SU-DHL-6 (cell line): ENCODE measurements around the gene PSMA7.

ENCODE experiments used
- H2AFZ ChIP-seq: fragments of 200-600 bp; sonication (generic); 2 replicates; pipeline ENCODE4 v1.6.1; 2014; ENCODE audit warnings: low read depth, mild to moderate bottlenecking, moderate library complexity, mixed read lengths, antibody characterized with exemption, low read length; ENCODE audit not compliant: severe bottlenecking
- H3F3A ChIP-seq: fragments of 200-600 bp; shearing (Covaris generic); 2 replicates; pipeline ENCODE4 v1.6.0; 2016; ENCODE audit warnings: antibody characterized with exemption, mild to moderate bottlenecking; ENCODE audit not compliant: insufficient read depth
- H3K27ac ChIP-seq: fragments of 200-600 bp; sonication (generic); 2 replicates; pipeline ENCODE4 v1.5.1; 2016; ENCODE audit warnings: low read depth, mild to moderate bottlenecking, low read length, moderate library complexity, mixed read lengths
- H3K27me3 ChIP-seq: fragments of 200-600 bp; sonication (generic), shearing (Covaris generic); 2 replicates; pipeline ENCODE4 v1.6.0; 2014; ENCODE audit warnings: mild to moderate bottlenecking, low read length
- H3K36me3 ChIP-seq: fragments of 200-600 bp; sonication (generic); 2 replicates; pipeline ENCODE4 v1.6.1; 2014; ENCODE audit warnings: mild to moderate bottlenecking, low read length, mixed read lengths
- H3K4me2 ChIP-seq: fragments of 300-600, 200-600 bp; shearing (Covaris generic), sonication (generic); 2 replicates; pipeline ENCODE4 v1.6.0; 2014; ENCODE audit warnings: low read length, low read depth, mild to moderate bottlenecking; ENCODE audit not compliant: poor library complexity, severe bottlenecking
- H3K4me3 ChIP-seq: fragments of 200-600 bp; sonication (generic); 2 replicates; pipeline ENCODE4 v1.5.1; 2014; ENCODE audit warnings: antibody characterized with exemption, low read length, mild to moderate bottlenecking, mixed read lengths; ENCODE audit not compliant: insufficient read depth, poor library complexity, severe bottlenecking
- H3K79me2 ChIP-seq: fragments of 200-600 bp; sonication (generic); 2 replicates; pipeline ENCODE4 v1.6.1; 2014; ENCODE audit warnings: mild to moderate bottlenecking, low read length, moderate library complexity; ENCODE audit not compliant: insufficient read depth
- H3K9ac ChIP-seq: fragments of 200-600 bp; sonication (generic); 2 replicates; pipeline ENCODE4 v1.7.0; 2014; ENCODE audit warnings: mild to moderate bottlenecking, low read length
- H3K9me2 ChIP-seq: fragments of 200-600 bp; sonication (generic); replicated peaks from 2 replicates; pipeline ENCODE4 v1.6.1; 2014; ENCODE audit warnings: low read length; ENCODE audit not compliant: insufficient read depth
- H3K9me3 ChIP-seq: fragments of 200-600 bp; sonication (generic); 2 replicates; pipeline ENCODE4 v1.6.1; 2014; ENCODE audit warnings: low read length, mixed read lengths; ENCODE audit not compliant: insufficient read depth
- H4K20me1 ChIP-seq: fragments of 200-600 bp; sonication (generic); 2 replicates; pipeline ENCODE4 v1.6.1; 2014; ENCODE audit warnings: low read depth, mild to moderate bottlenecking, antibody characterized with exemption, low read length, moderate library complexity, mixed read lengths
- EZH2phosphoT487 ChIP-seq: fragments of 200-600 bp; sonication (generic), shearing (Covaris generic); conservative IDR thresholded peaks from 2 replicates; pipeline ENCODE4 v1.6.1; 2018; ENCODE audit warnings: mild to moderate bottlenecking, antibody characterized with exemption, low read length, moderate library complexity, mixed read lengths
- TF ChIP-seq, protein P1 (sequence below): fragments of 200-600 bp; sonication (generic); IDR thresholded peaks from one replicate; pipeline ENCODE4 v1.5.1; 2017; ENCODE audit warnings: antibody characterized with exemption, mild to moderate bottlenecking, low read length, moderate library complexity; ENCODE audit not compliant: insufficient read depth, poor library complexity, severe bottlenecking

PSMA7 gene

DNA sequence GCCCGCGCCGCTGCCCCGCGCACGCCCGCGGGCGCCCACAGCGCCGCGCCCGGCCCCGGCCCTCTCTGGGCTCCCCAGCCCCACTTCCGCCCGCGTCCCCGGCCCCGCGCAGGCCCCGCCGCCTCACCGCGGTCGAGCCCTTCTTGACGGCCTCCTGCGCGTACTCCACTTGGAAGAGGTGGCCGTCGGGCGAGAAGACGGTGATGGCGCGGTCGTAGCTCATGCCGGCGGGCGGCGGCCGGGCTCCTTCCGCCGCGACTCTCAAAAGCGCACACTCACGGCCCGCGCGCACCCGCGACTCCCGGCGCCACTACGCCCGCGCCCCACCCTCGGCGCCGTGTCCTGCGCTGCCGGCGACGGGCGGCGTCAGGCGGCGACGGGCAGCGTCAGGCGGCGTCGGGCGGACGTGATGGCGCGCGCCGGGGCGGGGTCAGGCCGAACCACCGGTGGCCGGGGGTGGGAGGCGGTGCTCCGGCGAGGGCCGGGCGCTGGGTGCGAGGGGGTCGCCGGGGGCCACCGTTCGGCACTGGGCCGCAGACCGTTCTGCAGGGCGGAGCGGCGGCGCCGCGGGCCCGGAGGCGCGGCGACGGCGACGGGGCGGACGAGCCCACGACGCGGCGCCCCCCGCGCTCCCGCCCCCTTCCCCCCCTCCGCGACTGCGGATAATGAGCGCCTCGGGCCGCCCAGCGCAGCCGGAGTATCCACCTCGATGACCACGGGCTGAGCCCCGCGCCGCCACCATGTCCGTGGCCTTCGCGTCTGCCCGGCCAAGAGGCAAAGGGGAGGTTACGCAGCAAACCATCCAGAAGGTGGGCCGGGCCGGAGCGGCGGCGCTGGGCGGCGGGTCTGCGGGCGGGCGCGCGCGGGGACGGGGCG is at the start of gene PSMA7, which contains the start of gene SS18L1:
Gene PSMA7 (minus strand): TSS at position 314 of the 876 bp plus-strand sequence. CDS start 91 bp downstream, at position 223.
Gene SS18L1 (plus strand): TSS at position 689 of the 876 bp plus-strand sequence. CDS start 52 bp downstream, at position 741.
- Histone ChIP-seq H4K20me1 (peaks cover 4% of the 10 kb centered on the region; the same call in 1 of the 2 replicates), H3K27ac (peak within 1 kb of the TSS; percentile 60)
- TF ChIP-seq, protein P1, sequence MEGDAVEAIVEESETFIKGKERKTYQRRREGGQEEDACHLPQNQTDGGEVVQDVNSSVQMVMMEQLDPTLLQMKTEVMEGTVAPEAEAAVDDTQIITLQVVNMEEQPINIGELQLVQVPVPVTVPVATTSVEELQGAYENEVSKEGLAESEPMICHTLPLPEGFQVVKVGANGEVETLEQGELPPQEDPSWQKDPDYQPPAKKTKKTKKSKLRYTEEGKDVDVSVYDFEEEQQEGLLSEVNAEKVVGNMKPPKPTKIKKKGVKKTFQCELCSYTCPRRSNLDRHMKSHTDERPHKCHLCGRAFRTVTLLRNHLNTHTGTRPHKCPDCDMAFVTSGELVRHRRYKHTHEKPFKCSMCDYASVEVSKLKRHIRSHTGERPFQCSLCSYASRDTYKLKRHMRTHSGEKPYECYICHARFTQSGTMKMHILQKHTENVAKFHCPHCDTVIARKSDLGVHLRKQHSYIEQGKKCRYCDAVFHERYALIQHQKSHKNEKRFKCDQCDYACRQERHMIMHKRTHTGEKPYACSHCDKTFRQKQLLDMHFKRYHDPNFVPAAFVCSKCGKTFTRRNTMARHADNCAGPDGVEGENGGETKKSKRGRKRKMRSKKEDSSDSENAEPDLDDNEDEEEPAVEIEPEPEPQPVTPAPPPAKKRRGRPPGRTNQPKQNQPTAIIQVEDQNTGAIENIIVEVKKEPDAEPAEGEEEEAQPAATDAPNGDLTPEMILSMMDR, result no peak
- TF ChIP-seq EZH2phosphoT487, result no peak

DNA sequence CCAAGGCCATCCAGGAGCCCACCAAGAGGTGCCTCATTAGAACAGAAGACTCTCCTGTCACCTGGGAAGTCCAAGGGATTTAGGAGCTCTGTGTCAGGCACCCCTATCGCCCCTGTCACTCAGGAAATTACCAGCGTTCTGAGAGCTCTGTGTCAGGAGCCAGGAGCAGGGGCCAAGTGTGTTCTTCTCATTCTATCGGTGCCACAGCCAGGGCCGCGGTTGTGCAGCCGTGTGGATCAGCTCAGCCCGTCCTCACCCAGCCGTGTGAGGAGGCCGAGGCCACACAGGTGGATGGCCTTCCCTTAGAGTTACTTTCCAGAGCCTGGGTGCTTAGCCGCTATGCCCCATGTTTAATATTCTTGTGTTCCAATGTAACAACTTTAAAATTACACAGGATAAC is 49.4 kb upstream of the PSMA7 start:
- TF ChIP-seq, protein P1, result no peak
- no peak for TF ChIP-seq EZH2phosphoT487
- H2AFZ ChIP-seq, result no peak overlapping the region
- no peaks in the 10 kb centered on the region for H3K36me3 ChIP-seq
- H3K79me2 ChIP-seq, result peaks cover 31% of the 10 kb centered on the region
- no peaks in the 10 kb centered on the region; the same call in 1 of the 2 replicates for H4K20me1 ChIP-seq
- no peaks in the 10 kb centered on the region for H3K27me3 ChIP-seq
- H3K4me3 ChIP-seq, result no peak overlapping the region
- no peak overlapping the region for H3K27ac ChIP-seq
- no peak overlapping the region for H3K9ac ChIP-seq
- no peaks in the 10 kb centered on the region; the same call in 1 of the 2 replicates for H3F3A ChIP-seq
- H3K9me2 ChIP-seq, result no peaks in the 10 kb centered on the region
- no peaks in the 10 kb centered on the region for H3K9me3 ChIP-seq
- H3K4me2 ChIP-seq, result no peak overlapping the region

More for the DNA sequence above, at the start of gene PSMA7, which contains the start of gene SS18L1:
- Histone ChIP-seq H3K4me2 (peak within 1 kb of the TSS; percentile 88), H2AFZ (peak within 1 kb of the TSS; percentile 27), H3K36me3 (peaks cover 5% of the 10 kb centered on the region; the same call in 1 of the 2 replicates), H3K27me3 (no peaks in the 10 kb centered on the region), H3K9ac (peak within 1 kb of the TSS; percentile 76), H3K79me2 (peaks cover 71% of the 10 kb centered on the region), H3F3A (no peaks in the 10 kb centered on the region), H3K4me3 (peak within 1 kb of the TSS; percentile 80), H3K9me2 (no peaks in the 10 kb centered on the region), H3K9me3 (no peaks in the 10 kb centered on the region)

GRCh38 chr20:62191781-62192559 is 48.8 kb upstream of the PSMA7 start:
- peaks cover 37% of the 10 kb centered on the region for H3K79me2 ChIP-seq
- no peaks in the 10 kb centered on the region for H3K36me3 ChIP-seq
- TF ChIP-seq, protein P1, result no peak
- TF ChIP-seq EZH2phosphoT487, result no peak

More at GRCh38 chr20:62191781-62192559, 48.8 kb upstream of the PSMA7 start:
- no peak overlapping the region for H3K4me2 ChIP-seq
- H3F3A ChIP-seq, result no peaks in the 10 kb centered on the region; the same call in 1 of the 2 replicates
- H3K9me2 ChIP-seq, result no peaks in the 10 kb centered on the region
- H3K27ac ChIP-seq, result no peak overlapping the region
- H2AFZ ChIP-seq, result no peak overlapping the region
- H3K27me3 ChIP-seq, result no peaks in the 10 kb centered on the region
- H3K4me3 ChIP-seq, result no peak overlapping the region
- no peak overlapping the region for H3K9ac ChIP-seq
- H4K20me1 ChIP-seq, result no peaks in the 10 kb centered on the region; the same call in 1 of the 2 replicates
- no peaks in the 10 kb centered on the region for H3K9me3 ChIP-seq
